H9 (cell line): ENCODE measurements around the gene DIRAS3. TPM values are rescaled to one million over a fixed set of nuclear protein-coding genes. Genes with fewer than 3 reads are reported as not detected.

Source experiments
- DNase-seq: peaks from one replicate; pipeline ENCODE4 v3.0.0-alpha.2; 2017
- H2AFZ ChIP-seq: one replicate; pipeline ENCODE4 v1.6.1; 2013; ENCODE audit warnings: mild to moderate bottlenecking, low read length, control low read depth, moderate library complexity
- H2AK5ac ChIP-seq: 2 replicates; pipeline ENCODE4 v1.6.1; 2013; ENCODE audit warnings: low read length, control low read depth, mixed read lengths; ENCODE audit not compliant: insufficient read length
- H2BK120ac ChIP-seq: one replicate; pipeline ENCODE4 v1.6.1; 2013; ENCODE audit warnings: low read depth, mild to moderate bottlenecking, low read length, control low read depth, inconsistent platforms; ENCODE audit not compliant: poor library complexity, severe bottlenecking
- H2BK12ac ChIP-seq: 2 replicates; pipeline ENCODE4 v1.6.1; 2013; ENCODE audit warnings: low read length, control low read depth, mixed read lengths, low read depth; ENCODE audit not compliant: insufficient read length
- H2BK15ac ChIP-seq: 2 replicates; pipeline ENCODE4 v1.6.1; 2013; ENCODE audit warnings: low read depth, low read length, control low read depth
- H2BK20ac ChIP-seq: one replicate; pipeline ENCODE4 v1.6.1; 2013; ENCODE audit warnings: low read depth, mild to moderate bottlenecking, low read length, control low read depth, inconsistent platforms; ENCODE audit not compliant: poor library complexity, severe bottlenecking
- H2BK5ac ChIP-seq: 2 replicates; pipeline ENCODE4 v1.6.1; 2013; ENCODE audit warnings: low read length, control low read depth, mixed read lengths; ENCODE audit not compliant: insufficient read length
- H3K14ac ChIP-seq: 2 replicates; pipeline ENCODE4 v1.6.1; 2013; ENCODE audit warnings: low read length, control low read depth; ENCODE audit not compliant: insufficient read depth
- H3K18ac ChIP-seq: 2 replicates; pipeline ENCODE4 v1.6.1; 2013; ENCODE audit warnings: low read depth, mild to moderate bottlenecking, mixed read lengths, low read length, control low read depth; ENCODE audit not compliant: insufficient read length
- H3K23ac ChIP-seq: 2 replicates; pipeline ENCODE4 v1.6.1; 2013; ENCODE audit warnings: low read length, control low read depth, mixed read lengths, low read depth; ENCODE audit not compliant: insufficient read length
- H3K23me2 ChIP-seq: 2 replicates; pipeline ENCODE4 v1.6.1; 2013; ENCODE audit warnings: low read depth, mild to moderate bottlenecking, mixed read lengths, low read length, control low read depth; ENCODE audit not compliant: insufficient read length, poor library complexity, severe bottlenecking
- H3K27ac ChIP-seq: 2 replicates; pipeline ENCODE4 v1.5.1; 2013; ENCODE audit warnings: low read length, control low read depth, mixed read lengths, low read depth; ENCODE audit not compliant: insufficient read length
- H3K27me3 ChIP-seq: 2 replicates; pipeline ENCODE4 v1.6.1; 2013; ENCODE audit warnings: low read length, control low read depth, inconsistent platforms; ENCODE audit not compliant: insufficient read depth
- H3K4ac ChIP-seq: 2 replicates; pipeline ENCODE4 v1.6.1; 2013; ENCODE audit warnings: low read depth, mild to moderate bottlenecking, control low read depth, inconsistent platforms, low read length, moderate library complexity
- H3K4me1 ChIP-seq: 2 replicates; pipeline ENCODE4 v1.6.1; 2013; ENCODE audit warnings: low read length, control low read depth, inconsistent platforms; ENCODE audit not compliant: insufficient read depth
- H3K4me2 ChIP-seq: 2 replicates; pipeline ENCODE4 v1.6.1; 2013; ENCODE audit warnings: low read length, control low read depth, mixed read lengths; ENCODE audit not compliant: insufficient read length, insufficient read depth
- H3K56ac ChIP-seq: 2 replicates; pipeline ENCODE4 v1.6.1; 2013; ENCODE audit warnings: low read depth, mild to moderate bottlenecking, mixed read lengths, low read length, control low read depth; ENCODE audit not compliant: insufficient read length
- H3K79me1 ChIP-seq: 2 replicates; pipeline ENCODE4 v1.6.1; 2013; ENCODE audit warnings: low read depth, mild to moderate bottlenecking, moderate library complexity, low read length, control low read depth, inconsistent platforms; ENCODE audit not compliant: insufficient read depth, poor library complexity, severe bottlenecking
- H3K79me2 ChIP-seq: 2 replicates; pipeline ENCODE4 v1.6.1; 2013; ENCODE audit warnings: low read length, control low read depth, inconsistent platforms; ENCODE audit not compliant: insufficient read depth
- H3K9ac ChIP-seq: 2 replicates; pipeline ENCODE4 v1.6.1; 2013; ENCODE audit warnings: low read length, control low read depth, mixed read lengths; ENCODE audit not compliant: insufficient read length; ENCODE audit errors: extremely low read depth
- H3K9me3 ChIP-seq: one replicate; pipeline ENCODE4 v1.6.1; 2013; ENCODE audit warnings: low read depth, low read length, inconsistent platforms; ENCODE audit not compliant: control insufficient read depth
- H3T11ph ChIP-seq: one replicate; pipeline ENCODE4 v1.6.1; 2013; ENCODE audit warnings: mild to moderate bottlenecking, low read length, control low read depth, inconsistent platforms
- H4K20me1 ChIP-seq: one replicate; pipeline ENCODE4 v1.6.1; 2013; ENCODE audit not compliant: control insufficient read depth, insufficient read length, insufficient read depth
- H4K5ac ChIP-seq: 2 replicates; pipeline ENCODE4 v1.6.1; 2013; ENCODE audit warnings: low read depth, mild to moderate bottlenecking, mixed read lengths, low read length, control low read depth; ENCODE audit not compliant: insufficient read length
- H4K8ac ChIP-seq: replicated peaks from 2 replicates; pipeline ENCODE4 v1.6.1; 2013; ENCODE audit warnings: low read length, control low read depth, mixed read lengths, low read depth; ENCODE audit not compliant: insufficient read length
- H4K91ac ChIP-seq: 2 replicates; pipeline ENCODE4 v1.6.1; 2013; ENCODE audit warnings: low read depth, mild to moderate bottlenecking, moderate library complexity, mixed read lengths, low read length, control low read depth; ENCODE audit not compliant: insufficient read length
- H3K27ac Mint-ChIP-seq, 3 experiments: 2 replicates in 2 of 3; 3 replicates in 1 of 3; pipeline ENCODE4 v1.8.0; 2020 to 2021; ENCODE audit warnings: mixed read lengths in 3 of 3, mild to moderate bottlenecking in 1 of 3, moderate library complexity in 1 of 3
- H3K27me3 Mint-ChIP-seq: 2 replicates; pipeline ENCODE4 v1.8.0; 2021; ENCODE audit warnings: low read depth, mild to moderate bottlenecking, moderate library complexity, mixed read lengths
- H3K36me3 Mint-ChIP-seq, 3 experiments: 2 replicates in 2 of 3; 3 replicates in 1 of 3; pipeline ENCODE4 v1.8.0; 2020 to 2021; ENCODE audit warnings: low read depth in 3 of 3, mixed read lengths in 3 of 3; ENCODE audit not compliant: insufficient read depth in 1 of 3
- H3K4me1 Mint-ChIP-seq, 2 experiments: 2 replicates each; pipeline ENCODE4 v1.8.0; 2020; ENCODE audit warnings: mixed read lengths in 2 of 2
- H3K4me3 Mint-ChIP-seq, 2 experiments: 2 replicates in 1 of 2; 3 replicates in 1 of 2; pipeline ENCODE4 v1.8.0; 2020 to 2021; ENCODE audit warnings: mild to moderate bottlenecking in 2 of 2, mixed read lengths in 2 of 2, moderate library complexity in 1 of 2
- H3K9me3 Mint-ChIP-seq, 2 experiments: 2 replicates in 1 of 2; 3 replicates in 1 of 2; pipeline ENCODE4 v1.8.0; 2020; ENCODE audit warnings: mild to moderate bottlenecking in 2 of 2, mixed read lengths in 2 of 2, moderate library complexity in 1 of 2
- WGBS: extraction: QIAGEN DNeasy Blood & Tissue Kit; methylation state at CpG from one replicate; pipeline ENCODE4 v1.1.7; 2013; ENCODE audit warnings: missing lambda C conversion rate, low lambda C conversion rate, mixed read lengths; ENCODE audit not compliant: insufficient read length; ENCODE audit errors: extremely low coverage; 5-methylcytosine and 5-hydroxymethylcytosine counted together
- total RNA-seq: library from RNA; stranded (reverse); gene quantifications from 2 replicates; pipeline ENCODE4 v1.2.1, GENCODE V29; 2021
- TF ChIP-seq, protein P1 (sequence below): fragments of 200-600 bp; sonication (generic); conservative IDR thresholded peaks from 3 replicates; pipeline ENCODE4 v1.8.0; 2021; ENCODE audit warnings: antibody characterized with exemption, mild to moderate bottlenecking

Gene DIRAS3
- total RNA-seq, 1 experiment from 2014 or later = not detected

DNA sequence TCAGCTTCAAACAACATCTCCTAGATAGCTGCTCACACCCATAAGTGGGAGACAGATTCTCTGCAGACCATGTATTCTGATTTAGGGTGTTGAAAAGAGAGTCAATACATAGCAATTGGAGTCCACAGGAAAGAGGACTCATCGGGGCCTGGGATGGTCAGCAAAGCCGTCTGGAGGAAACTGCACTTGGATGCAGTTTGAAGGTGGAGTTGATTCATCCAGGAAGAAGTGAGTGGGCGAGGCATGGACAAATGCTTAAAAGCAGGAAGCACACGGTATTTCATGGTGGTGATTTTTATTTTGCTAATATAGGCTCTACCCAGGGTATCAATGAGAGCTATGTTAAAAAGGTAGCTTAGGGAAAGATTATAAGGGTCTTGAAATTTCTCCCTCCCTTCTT is 36.8 kb upstream of the DIRAS3 start:
- DNase-seq = no peak
- no peak overlapping the region for H2BK12ac ChIP-seq
- no peaks in the 10 kb centered on the region; a peak in 1 of 7 replicates for H3K36me3 Mint-ChIP-seq
- no peak overlapping the region for H2BK15ac ChIP-seq
- H3K4me1 ChIP-seq = no peaks in the 10 kb centered on the region
- H3K4me3 Mint-ChIP-seq = no peak overlapping the region
- no peaks in the 10 kb centered on the region for H3K23me2 ChIP-seq
- no peak overlapping the region for H4K8ac ChIP-seq
- no peaks in the 10 kb centered on the region for H3K4me1 Mint-ChIP-seq
- H3K18ac ChIP-seq = no peak overlapping the region
- H2AFZ ChIP-seq = no peak overlapping the region
- H3K9ac ChIP-seq = no peak overlapping the region
- H3K9me3 ChIP-seq = no peaks in the 10 kb centered on the region
- no peaks in the 10 kb centered on the region for H3K9me3 Mint-ChIP-seq
- H3K4ac ChIP-seq = no peak overlapping the region
- no peak overlapping the region for H3K4me2 ChIP-seq
- no peaks in the 10 kb centered on the region for H3K79me2 ChIP-seq
- no peak overlapping the region for H3K14ac ChIP-seq
- H3K27ac ChIP-seq = no peak overlapping the region
- H3K27me3 ChIP-seq = no peaks in the 10 kb centered on the region
- H3T11ph ChIP-seq = no peak overlapping the region
- WGBS = no CpG with 5 or more reads among the region's 4 CpGs
- no peak overlapping the region for H3K27ac Mint-ChIP-seq
- no peak overlapping the region for H3K56ac ChIP-seq
- no peak overlapping the region for H3K23ac ChIP-seq
- H2BK20ac ChIP-seq = no peak overlapping the region
- TF ChIP-seq, protein P1, sequence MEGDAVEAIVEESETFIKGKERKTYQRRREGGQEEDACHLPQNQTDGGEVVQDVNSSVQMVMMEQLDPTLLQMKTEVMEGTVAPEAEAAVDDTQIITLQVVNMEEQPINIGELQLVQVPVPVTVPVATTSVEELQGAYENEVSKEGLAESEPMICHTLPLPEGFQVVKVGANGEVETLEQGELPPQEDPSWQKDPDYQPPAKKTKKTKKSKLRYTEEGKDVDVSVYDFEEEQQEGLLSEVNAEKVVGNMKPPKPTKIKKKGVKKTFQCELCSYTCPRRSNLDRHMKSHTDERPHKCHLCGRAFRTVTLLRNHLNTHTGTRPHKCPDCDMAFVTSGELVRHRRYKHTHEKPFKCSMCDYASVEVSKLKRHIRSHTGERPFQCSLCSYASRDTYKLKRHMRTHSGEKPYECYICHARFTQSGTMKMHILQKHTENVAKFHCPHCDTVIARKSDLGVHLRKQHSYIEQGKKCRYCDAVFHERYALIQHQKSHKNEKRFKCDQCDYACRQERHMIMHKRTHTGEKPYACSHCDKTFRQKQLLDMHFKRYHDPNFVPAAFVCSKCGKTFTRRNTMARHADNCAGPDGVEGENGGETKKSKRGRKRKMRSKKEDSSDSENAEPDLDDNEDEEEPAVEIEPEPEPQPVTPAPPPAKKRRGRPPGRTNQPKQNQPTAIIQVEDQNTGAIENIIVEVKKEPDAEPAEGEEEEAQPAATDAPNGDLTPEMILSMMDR = no peak
- peaks cover 10% of the 10 kb centered on the region; the same call in 1 of the 2 replicates for H3K27me3 Mint-ChIP-seq
- H4K5ac ChIP-seq = no peak overlapping the region
- H3K79me1 ChIP-seq = no peaks in the 10 kb centered on the region
- H4K20me1 ChIP-seq = no peaks in the 10 kb centered on the region
- no peak overlapping the region for H4K91ac ChIP-seq
- H2BK120ac ChIP-seq = no peak overlapping the region
- H2AK5ac ChIP-seq = no peak overlapping the region
- no peak overlapping the region for H2BK5ac ChIP-seq
